ENCODE data around the gene SECTM1.
"Not testable (repeated sequence)": the region's sequence is repeated elsewhere in the genome, so short reads cannot be mapped to it uniquely, and the experiment has no call there.

Gene SECTM1

GRCh38 chr17:82372249-82373071 lies 38.9 kb upstream of the SECTM1 start:
- Mint-ChIP-seq H3K27me3 (peaks cover 62% of the 10 kb centered on the region), H3K4me1 (peaks cover 24% of the 10 kb centered on the region), H3K27ac (peak overlapping the region; percentile 25), H3K4me3 (peak overlapping the region; percentile 29), H3K9me3 (no peaks in the 10 kb centered on the region), H3K36me3 (no peaks in the 10 kb centered on the region)
- no peak for ATAC-seq

GRCh38 chr17:82371333-82372248 lies 38.0 kb upstream of the SECTM1 start, which contains the start of gene UTS2R:
Gene UTS2R (plus strand): TSS chr17:82371765. CDS start chr17:82374325, 2,560 bp downstream.
- peaks cover 63% of the 10 kb centered on the region for H3K27me3 Mint-ChIP-seq
- H3K36me3 Mint-ChIP-seq, result no peaks in the 10 kb centered on the region
- peak; percentile 31 for ATAC-seq
- H3K4me1 Mint-ChIP-seq, result peaks cover 24% of the 10 kb centered on the region
- peak within 1 kb of the TSS; percentile 70 for H3K27ac Mint-ChIP-seq
- H3K9me3 Mint-ChIP-seq, result no peaks in the 10 kb centered on the region
- H3K4me3 Mint-ChIP-seq, result peak within 1 kb of the TSS; percentile 73

DNA sequence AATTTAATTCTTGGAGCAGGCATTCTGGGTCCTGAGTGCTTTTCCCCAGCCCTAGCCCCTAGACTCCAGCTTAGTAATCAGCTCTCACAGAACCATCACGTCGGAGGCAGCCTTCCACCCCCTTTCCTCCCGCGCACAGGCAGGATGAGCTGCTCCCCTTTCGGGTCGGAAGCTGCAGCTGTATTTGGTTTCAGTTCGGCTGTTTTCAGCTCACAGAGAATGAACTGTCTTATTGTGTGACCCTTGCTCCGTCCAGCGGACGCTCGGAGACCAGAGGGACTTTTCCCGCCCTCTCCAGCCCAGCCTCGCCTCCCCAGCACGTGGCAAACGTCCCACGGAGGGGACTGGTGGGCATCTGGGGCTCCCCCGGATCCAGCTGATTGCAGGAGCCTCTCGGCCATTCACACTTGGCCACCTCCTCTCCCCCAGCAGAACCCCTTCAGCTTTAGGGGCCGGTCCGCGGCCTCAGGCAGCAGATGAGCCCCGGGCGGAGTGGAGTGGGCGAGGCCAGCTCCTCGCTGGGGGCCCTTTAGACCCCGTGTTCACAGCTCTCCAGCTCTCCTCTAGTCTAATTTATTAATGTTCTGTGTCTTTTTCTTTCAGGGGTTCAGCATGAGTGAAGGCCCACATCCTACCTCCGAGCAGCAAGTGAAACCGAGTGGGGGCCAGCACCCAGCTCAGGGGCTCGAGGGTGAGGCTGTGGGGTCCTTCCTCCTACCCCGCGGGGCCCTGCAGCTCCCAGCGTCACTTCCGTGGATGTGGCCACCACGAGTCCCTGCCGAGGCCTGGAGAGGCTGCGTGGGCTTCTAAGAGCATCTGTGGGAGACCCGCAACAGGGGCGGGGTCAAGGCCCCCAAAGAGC lies 37.1 kb upstream of the SECTM1 start:
- no peaks in the 10 kb centered on the region for H3K9me3 Mint-ChIP-seq
- no peaks in the 10 kb centered on the region for H3K36me3 Mint-ChIP-seq
- peaks cover 24% of the 10 kb centered on the region for H3K4me1 Mint-ChIP-seq
- no peak for ATAC-seq
- peaks cover 54% of the 10 kb centered on the region for H3K27me3 Mint-ChIP-seq
- peak overlapping the region; percentile 73 for H3K4me3 Mint-ChIP-seq
- H3K27ac Mint-ChIP-seq, result peak overlapping the region; percentile 70

- no peak overlapping the region for H3K4me3 Mint-ChIP-seq
- no peak for ATAC-seq
- peaks cover 24% of the 10 kb centered on the region for H3K4me1 Mint-ChIP-seq
These were observed 35.6 kb upstream of the SECTM1 start for GRCh38 chr17:82369211-82369610.

GRCh38 chr17:82367724-82368524 lies 34.4 kb upstream of the SECTM1 start:
- peaks cover 49% of the 10 kb centered on the region for H3K27me3 Mint-ChIP-seq
- no peaks in the 10 kb centered on the region for H3K36me3 Mint-ChIP-seq
- H3K4me3 Mint-ChIP-seq, result no peak overlapping the region
- no peak overlapping the region for H3K27ac Mint-ChIP-seq
- no peaks in the 10 kb centered on the region for H3K9me3 Mint-ChIP-seq
- H3K4me1 Mint-ChIP-seq, result peaks cover 17% of the 10 kb centered on the region
- no peak for ATAC-seq

More at GRCh38 chr17:82369211-82369610, 35.6 kb upstream of the SECTM1 start:
- Mint-ChIP-seq H3K36me3 (no peaks in the 10 kb centered on the region), H3K9me3 (no peaks in the 10 kb centered on the region), H3K27me3 (peaks cover 57% of the 10 kb centered on the region), H3K27ac (no peak overlapping the region)

DNA sequence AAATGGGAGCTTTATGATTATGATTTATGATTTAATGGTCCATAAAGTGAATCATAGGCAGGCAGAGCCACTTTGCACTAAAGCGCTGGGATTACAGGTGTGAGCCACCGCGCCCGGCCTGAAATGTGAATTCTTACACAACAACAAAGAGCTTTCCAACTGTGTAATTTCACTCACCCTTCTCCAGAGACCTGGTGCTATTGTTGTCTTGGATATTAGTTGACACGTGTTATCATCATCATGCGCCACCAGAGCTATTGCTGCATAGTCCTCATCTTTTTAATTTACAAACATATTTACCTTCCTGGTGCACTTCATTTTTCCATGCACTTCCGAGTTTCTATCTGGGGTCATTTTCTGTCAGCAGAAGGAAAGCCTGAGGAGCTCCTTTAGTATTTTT lies 33.2 kb upstream of the SECTM1 start:
- Mint-ChIP-seq H3K27ac (no peak overlapping the region), H3K9me3 (no peaks in the 10 kb centered on the region), H3K4me3 (no peak overlapping the region), H3K36me3 (no peaks in the 10 kb centered on the region), H3K4me1 (peaks cover 10% of the 10 kb centered on the region), H3K27me3 (peaks cover 40% of the 10 kb centered on the region)
- no peak for ATAC-seq

- no peak overlapping the region for H3K27ac Mint-ChIP-seq
- ATAC-seq, result no peak
- no peak overlapping the region for H3K4me3 Mint-ChIP-seq
- peaks cover 4% of the 10 kb centered on the region for H3K4me1 Mint-ChIP-seq
- H3K36me3 Mint-ChIP-seq, result no peaks in the 10 kb centered on the region
- peaks cover 34% of the 10 kb centered on the region for H3K27me3 Mint-ChIP-seq
- no peaks in the 10 kb centered on the region for H3K9me3 Mint-ChIP-seq
These were observed 32.2 kb upstream of the SECTM1 start for GRCh38 chr17:82365606-82366295.

- Mint-ChIP-seq H3K4me1 (peaks cover 8% of the 10 kb centered on the region), H3K27ac (no peak overlapping the region), H3K4me3 (no peak overlapping the region), H3K9me3 (no peaks in the 10 kb centered on the region), H3K27me3 (peaks cover 25% of the 10 kb centered on the region), H3K36me3 (no peaks in the 10 kb centered on the region)
- no peak for ATAC-seq
These were observed 28.5 kb upstream of the SECTM1 start for GRCh38 chr17:82361885-82362633.

- not testable (repeated sequence) for H3K9me3 Mint-ChIP-seq, ATAC-seq, H3K27ac Mint-ChIP-seq, H3K36me3 Mint-ChIP-seq, H3K4me3 Mint-ChIP-seq, H3K4me1 Mint-ChIP-seq
- peaks cover 42% of the 10 kb centered on the region for H3K27me3 Mint-ChIP-seq
These were observed 26.0 kb upstream of the SECTM1 start for GRCh38 chr17:82359451-82360074.

DNA sequence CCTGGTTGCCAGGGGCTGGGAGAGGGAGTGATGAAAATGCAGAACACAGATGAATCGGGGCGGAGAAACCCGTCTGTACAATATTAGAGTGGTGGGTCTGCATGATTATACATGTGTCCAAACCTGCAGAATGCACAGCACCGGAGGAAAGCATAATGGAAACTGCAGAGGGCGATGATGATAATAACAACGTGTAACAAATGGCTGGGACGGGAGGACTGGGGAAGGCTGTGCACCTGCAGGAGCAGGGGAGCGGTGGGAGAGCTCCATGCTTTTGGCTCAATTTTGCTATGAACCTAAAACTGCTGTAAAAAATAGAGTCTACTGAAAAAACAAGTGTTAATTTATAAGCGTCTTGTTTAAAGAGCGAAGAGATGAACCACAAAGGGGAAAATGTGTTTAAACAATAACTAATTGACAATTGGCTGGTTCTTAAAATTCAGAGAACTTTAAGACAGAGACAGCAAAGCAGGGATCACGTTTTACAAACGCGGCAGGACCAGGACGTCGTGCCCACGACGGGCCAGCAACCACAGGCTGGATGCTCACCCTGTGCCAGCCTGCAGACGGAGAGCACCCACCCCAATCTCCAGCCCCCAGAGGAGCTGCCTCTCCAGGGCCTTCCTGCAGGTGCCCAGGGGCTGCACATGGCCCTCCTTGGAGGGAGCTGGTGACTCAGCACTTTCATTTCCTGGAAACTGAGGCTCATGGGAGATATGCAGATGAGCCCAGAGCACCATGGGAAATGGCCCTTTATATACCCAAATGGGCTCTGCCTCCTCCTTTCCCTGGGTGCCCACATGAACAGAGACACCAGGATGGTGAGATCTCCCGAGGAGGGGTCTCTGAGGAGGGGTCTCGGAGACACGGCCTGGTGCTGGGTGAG lies 25.1 kb upstream of the SECTM1 start, which contains the start of gene TEX19:
Gene TEX19, plus strand, starts transcription at position 783 of the 886 bp plus-strand sequence. CDS start 2,904 bp downstream, outside the sequence.
- no peak for ATAC-seq

GRCh38 chr17:82357394-82357793 lies 23.8 kb upstream of the SECTM1 start:
- ATAC-seq, result no peak
- H3K4me3 Mint-ChIP-seq, result no peak overlapping the region
- peaks cover 8% of the 10 kb centered on the region for H3K4me1 Mint-ChIP-seq
- peaks cover 57% of the 10 kb centered on the region for H3K27me3 Mint-ChIP-seq
- no peak overlapping the region for H3K27ac Mint-ChIP-seq
- H3K9me3 Mint-ChIP-seq, result no peaks in the 10 kb centered on the region
- no peaks in the 10 kb centered on the region for H3K36me3 Mint-ChIP-seq

More for the DNA sequence above, 25.1 kb upstream of the SECTM1 start, which contains the start of gene TEX19:
- H3K4me3 Mint-ChIP-seq, result no peak within 1 kb of the TSS
- no peaks in the 10 kb centered on the region for H3K9me3 Mint-ChIP-seq
- peaks cover 8% of the 10 kb centered on the region for H3K4me1 Mint-ChIP-seq
- H3K36me3 Mint-ChIP-seq, result no peaks in the 10 kb centered on the region
- H3K27ac Mint-ChIP-seq, result peak within 1 kb of the TSS; percentile 2
- peaks cover 49% of the 10 kb centered on the region for H3K27me3 Mint-ChIP-seq

- no peaks in the 10 kb centered on the region for H3K36me3 Mint-ChIP-seq
- peaks cover 13% of the 10 kb centered on the region for H3K4me1 Mint-ChIP-seq
These were observed 23.3 kb upstream of the SECTM1 start for GRCh38 chr17:82356845-82357355.

More at GRCh38 chr17:82356845-82357355, 23.3 kb upstream of the SECTM1 start:
- Mint-ChIP-seq H3K4me3 (no peak overlapping the region), H3K27ac (no peak overlapping the region), H3K9me3 (no peaks in the 10 kb centered on the region), H3K27me3 (peaks cover 62% of the 10 kb centered on the region)
- ATAC-seq, result no peak

Measured in stimulated activated memory B cell treated with anti-CD40 and anti-IgM and Interleukin-4, amounts not matched to agents 10 μg/mL and 1 μg/mL and 100 μg/mL, for 72 hours (primary cell).